ENCODE measurements around the gene LLGL2. TPM values are rescaled to one million over a fixed set of nuclear protein-coding genes. Genes with fewer than 3 reads are reported as not detected.

LLGL2 gene
- total RNA-seq, 2 donors from 2014 or later: 401 to 497 TPM

DNA sequence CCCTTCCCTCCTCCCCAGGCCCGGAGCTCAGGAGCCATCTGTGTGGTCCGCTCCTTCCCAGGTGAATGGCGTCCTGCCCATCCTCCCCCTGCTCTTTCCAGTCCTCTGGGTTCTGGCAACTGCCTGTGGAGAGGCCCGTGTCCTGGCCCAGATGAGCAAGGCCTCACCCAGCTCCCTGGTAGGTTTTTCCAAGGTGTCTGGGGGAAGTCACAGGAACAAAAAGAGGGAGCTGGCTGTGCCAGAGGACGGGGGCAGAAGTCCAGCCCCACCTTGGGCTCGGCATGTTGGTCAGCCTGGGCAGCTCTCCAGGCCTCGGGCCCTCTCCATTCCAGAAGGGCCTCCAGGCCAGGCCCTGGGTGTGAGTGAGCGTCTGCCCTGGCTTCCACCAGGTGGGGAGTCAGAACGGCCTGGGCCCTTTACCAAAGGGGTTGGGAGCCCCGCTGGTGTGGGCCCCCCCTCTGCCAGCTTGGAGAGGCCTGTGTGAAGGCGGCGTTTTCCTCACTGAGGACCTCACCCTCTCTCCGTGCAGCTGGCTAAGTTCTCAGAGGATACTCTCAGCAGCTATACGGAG lies 35.2 kb upstream of the LLGL2 start:
- Histone ChIP-seq H3K27me3 (no peaks in the 10 kb centered on the region), H3K9ac (ENCODE audit: low read depth in 2 of 2, low read length in 2 of 2) (peak overlapping the region in 1 of 2 donors; percentile 15), H3K36me3 (no peaks in the 10 kb centered on the region), H3K9me3 (no peaks in the 10 kb centered on the region), H3K4me3 (no peak overlapping the region), H3K27ac (peak overlapping the region; percentile 64), H3K4me1 (peaks cover 11% of the 10 kb centered on the region)
- TF ChIP-seq, protein P1, sequence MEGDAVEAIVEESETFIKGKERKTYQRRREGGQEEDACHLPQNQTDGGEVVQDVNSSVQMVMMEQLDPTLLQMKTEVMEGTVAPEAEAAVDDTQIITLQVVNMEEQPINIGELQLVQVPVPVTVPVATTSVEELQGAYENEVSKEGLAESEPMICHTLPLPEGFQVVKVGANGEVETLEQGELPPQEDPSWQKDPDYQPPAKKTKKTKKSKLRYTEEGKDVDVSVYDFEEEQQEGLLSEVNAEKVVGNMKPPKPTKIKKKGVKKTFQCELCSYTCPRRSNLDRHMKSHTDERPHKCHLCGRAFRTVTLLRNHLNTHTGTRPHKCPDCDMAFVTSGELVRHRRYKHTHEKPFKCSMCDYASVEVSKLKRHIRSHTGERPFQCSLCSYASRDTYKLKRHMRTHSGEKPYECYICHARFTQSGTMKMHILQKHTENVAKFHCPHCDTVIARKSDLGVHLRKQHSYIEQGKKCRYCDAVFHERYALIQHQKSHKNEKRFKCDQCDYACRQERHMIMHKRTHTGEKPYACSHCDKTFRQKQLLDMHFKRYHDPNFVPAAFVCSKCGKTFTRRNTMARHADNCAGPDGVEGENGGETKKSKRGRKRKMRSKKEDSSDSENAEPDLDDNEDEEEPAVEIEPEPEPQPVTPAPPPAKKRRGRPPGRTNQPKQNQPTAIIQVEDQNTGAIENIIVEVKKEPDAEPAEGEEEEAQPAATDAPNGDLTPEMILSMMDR (IDR thresholded peaks at IDR 0.05): no peak
- intact Hi-C loops (cut with DNase I): no loop called here
- DNase-seq: peak; percentile 74

DNA sequence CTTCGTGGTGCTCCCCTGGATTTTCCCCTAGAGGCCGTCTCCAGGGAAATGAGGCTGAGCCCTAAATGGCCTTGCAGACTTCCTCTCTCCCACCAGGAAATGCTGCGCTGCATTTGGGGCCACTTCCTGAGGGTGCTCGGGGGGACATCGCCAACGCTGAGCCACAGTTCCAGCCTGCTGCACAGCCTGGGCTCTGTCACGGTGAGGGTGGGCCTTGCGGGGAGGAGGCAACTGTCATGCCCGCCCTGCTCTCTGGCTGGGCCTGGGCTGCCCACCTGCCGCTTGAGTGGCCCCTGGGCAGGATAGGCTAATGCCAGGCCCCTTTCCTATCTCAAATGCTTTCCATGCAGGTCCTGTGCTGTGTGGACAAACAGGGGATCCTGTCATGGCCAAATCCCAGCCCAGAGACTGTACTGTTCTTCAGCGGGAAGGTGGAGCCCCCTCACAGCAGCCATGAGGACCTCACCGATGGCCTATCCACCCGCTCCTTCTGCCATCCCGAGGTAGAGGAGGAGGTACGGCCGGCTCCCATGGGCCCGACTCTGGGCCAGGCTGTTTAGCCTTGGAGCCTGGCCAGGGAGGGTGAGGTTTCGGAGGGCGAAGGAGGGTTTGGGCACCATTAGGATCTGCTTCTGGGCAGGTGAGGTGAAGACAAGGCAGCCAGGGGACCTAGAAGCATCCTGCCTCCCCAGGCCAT lies 34.4 kb upstream of the LLGL2 start:
- Histone ChIP-seq H3K9me3 (no peaks in the 10 kb centered on the region), H3K27me3 (no peaks in the 10 kb centered on the region), H3K4me3 (no peak overlapping the region), H3K9ac (ENCODE audit: low read depth in 2 of 2, low read length in 2 of 2) (no peak overlapping the region), H3K4me1 (peaks cover 11% of the 10 kb centered on the region), H3K36me3 (no peaks in the 10 kb centered on the region), H3K27ac (peak overlapping the region; percentile 64)
- no peak for DNase-seq
- intact Hi-C loops (cut with DNase I): no loop called here
- TF ChIP-seq, protein P1 (IDR thresholded peaks at IDR 0.05): no peak

DNA sequence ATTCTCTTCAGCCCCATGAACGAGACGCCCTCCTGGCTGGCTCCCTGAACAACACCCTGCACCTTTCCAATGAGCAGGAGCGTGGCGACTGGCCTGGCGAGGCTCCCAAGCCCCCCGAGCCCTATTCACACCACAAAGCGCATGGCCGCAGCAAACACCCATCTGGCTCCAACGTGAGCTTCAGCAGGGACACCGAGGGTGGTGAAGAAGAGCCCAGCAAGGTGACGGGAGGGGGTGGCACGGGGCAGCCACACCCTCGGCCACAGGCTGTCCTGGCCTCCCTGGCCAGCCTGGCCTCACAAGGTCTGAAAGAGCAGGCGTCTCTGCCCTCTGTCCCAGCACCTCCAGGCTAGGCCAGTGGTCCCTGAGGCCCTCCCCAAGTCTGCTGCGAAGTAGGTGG lies 33.8 kb upstream of the LLGL2 start:
- Histone ChIP-seq H3K36me3 (no peaks in the 10 kb centered on the region), H3K27ac (no peak overlapping the region)
- intact Hi-C loops (cut with DNase I): no loop called here

DNA sequence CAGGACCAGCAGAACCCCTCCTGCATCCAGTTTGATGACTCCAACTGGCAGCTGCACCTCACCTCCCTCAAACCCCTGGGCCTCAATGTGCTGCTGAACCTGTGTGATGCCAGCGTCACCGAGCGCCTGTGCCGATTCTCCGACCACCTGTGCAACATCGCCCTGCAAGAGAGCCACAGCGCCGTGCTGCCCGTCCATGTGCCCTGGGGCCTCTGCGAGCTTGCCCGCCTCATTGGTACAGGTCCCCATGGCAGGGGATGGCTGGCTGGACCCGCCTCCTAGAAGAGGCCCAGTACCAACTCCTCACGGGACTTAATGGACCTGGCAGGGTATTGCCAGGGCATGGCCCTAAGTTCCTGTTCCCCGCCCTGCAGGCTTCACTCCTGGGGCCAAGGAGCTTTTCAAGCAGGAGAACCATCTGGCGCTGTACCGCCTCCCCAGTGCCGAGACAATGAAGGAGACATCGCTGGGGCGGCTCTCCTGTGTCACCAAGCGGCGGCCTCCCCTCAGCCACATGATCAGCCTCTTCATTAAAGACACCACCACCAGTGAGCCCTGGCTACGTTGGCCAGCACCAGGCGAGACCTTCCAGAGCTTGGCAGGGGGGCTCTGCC lies 32.8 kb upstream of the LLGL2 start:
- Histone ChIP-seq H3K9ac (ENCODE audit: low read depth in 2 of 2, low read length in 2 of 2) (no peak overlapping the region), H3K27me3 (no peaks in the 10 kb centered on the region), H3K36me3 (no peaks in the 10 kb centered on the region), H3K4me1 (peaks cover 11% of the 10 kb centered on the region), H3K4me3 (no peak overlapping the region), H3K27ac (no peak overlapping the region), H3K9me3 (no peaks in the 10 kb centered on the region)
- no peak for DNase-seq
- intact Hi-C loops (cut with DNase I): no loop called here
- TF ChIP-seq, protein P1 (IDR thresholded peaks at IDR 0.05): no peak

More for the DNA sequence above, 33.8 kb upstream of the LLGL2 start:
- Histone ChIP-seq H3K4me3 (no peak overlapping the region), H3K4me1 (peaks cover 11% of the 10 kb centered on the region), H3K9me3 (no peaks in the 10 kb centered on the region), H3K9ac (ENCODE audit: low read depth in 2 of 2, low read length in 2 of 2) (no peak overlapping the region), H3K27me3 (no peaks in the 10 kb centered on the region)
- no peak for DNase-seq
- TF ChIP-seq, protein P1 (IDR thresholded peaks at IDR 0.05): no peak

DNA sequence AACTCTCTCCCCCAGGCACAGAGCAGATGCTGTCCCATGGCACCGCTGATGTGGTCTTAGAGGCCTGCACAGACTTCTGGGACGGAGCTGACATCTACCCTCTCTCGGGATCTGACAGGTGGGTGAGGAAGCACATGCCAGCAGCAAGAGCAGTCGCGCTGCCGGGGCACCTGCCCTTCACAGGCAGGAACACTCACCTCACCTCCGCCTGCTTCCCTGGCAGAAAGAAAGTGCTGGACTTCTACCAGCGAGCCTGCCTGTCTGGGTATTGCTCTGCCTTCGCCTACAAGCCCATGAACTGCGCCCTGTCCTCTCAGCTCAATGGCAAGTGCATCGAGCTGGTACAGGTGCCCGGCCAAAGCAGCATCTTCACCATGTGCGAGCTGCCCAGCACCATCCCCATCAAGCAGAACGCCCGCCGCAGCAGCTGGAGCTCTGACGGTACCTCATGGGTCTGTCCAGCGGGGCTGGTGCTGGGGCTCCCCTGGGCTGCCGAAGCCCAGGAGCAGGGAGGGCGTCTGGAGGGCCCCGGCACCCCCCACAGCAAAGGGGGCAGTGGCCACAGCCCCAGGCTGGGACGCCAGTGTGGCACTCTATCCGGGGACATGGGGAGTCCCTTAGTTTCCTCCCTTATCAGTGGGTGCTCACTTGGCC lies 31.9 kb upstream of the LLGL2 start:
- intact Hi-C loops (cut with DNase I): no loop called here
- H3K36me3 ChIP-seq: no peaks in the 10 kb centered on the region
- H3K9me3 ChIP-seq: no peaks in the 10 kb centered on the region

More for the DNA sequence above, 31.9 kb upstream of the LLGL2 start:
- Histone ChIP-seq H3K27me3 (no peaks in the 10 kb centered on the region), H3K4me3 (no peak overlapping the region), H3K27ac (no peak overlapping the region), H3K9ac (ENCODE audit: low read depth in 2 of 2, low read length in 2 of 2) (no peak overlapping the region), H3K4me1 (peaks cover 11% of the 10 kb centered on the region)
- TF ChIP-seq, protein P1 (IDR thresholded peaks at IDR 0.05): no peak
- DNase-seq: no peak
